ENCODE results near the gene PDE4B. TPM values are rescaled to one million over a fixed set of nuclear protein-coding genes. Genes with fewer than 3 reads are reported as not detected.

Gene PDE4B
- total and polyA plus RNA-seq, 12 donors: 1.2 to 14.9 (median 3.9) TPM

DNA sequence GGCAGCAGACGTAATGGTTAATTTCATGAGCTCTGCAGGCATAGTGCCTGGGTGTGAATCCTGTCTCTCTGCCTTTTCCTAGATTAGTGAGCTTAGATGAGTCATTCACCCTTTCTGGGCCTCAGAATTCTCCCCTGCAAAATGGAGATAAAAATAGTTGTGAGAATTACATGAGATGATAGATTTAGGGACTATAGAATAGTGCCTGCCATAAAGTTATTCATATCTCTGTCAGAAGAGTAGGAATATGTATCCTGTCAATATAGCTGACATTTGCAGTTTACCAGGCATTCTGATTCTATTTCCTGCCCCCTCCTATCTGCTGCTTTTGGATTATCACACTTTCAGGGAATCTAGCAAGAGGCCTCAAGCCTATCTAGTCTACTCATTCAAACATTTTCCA lies 112.0 kb downstream of the PDE4B start:
- 51 to 73% (median 65%) methylated on average over 1 of the region's 1 CpG for WGBS, 4 donors
- intact Hi-C loops (cut with DNase I): no loop called here
- no peak for TF ChIP-seq POLR2A (IDR thresholded peaks at IDR 0.05)
- TF ChIP-seq, protein P1, sequence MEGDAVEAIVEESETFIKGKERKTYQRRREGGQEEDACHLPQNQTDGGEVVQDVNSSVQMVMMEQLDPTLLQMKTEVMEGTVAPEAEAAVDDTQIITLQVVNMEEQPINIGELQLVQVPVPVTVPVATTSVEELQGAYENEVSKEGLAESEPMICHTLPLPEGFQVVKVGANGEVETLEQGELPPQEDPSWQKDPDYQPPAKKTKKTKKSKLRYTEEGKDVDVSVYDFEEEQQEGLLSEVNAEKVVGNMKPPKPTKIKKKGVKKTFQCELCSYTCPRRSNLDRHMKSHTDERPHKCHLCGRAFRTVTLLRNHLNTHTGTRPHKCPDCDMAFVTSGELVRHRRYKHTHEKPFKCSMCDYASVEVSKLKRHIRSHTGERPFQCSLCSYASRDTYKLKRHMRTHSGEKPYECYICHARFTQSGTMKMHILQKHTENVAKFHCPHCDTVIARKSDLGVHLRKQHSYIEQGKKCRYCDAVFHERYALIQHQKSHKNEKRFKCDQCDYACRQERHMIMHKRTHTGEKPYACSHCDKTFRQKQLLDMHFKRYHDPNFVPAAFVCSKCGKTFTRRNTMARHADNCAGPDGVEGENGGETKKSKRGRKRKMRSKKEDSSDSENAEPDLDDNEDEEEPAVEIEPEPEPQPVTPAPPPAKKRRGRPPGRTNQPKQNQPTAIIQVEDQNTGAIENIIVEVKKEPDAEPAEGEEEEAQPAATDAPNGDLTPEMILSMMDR (IDR thresholded peaks at IDR 0.05): no peak

DNA sequence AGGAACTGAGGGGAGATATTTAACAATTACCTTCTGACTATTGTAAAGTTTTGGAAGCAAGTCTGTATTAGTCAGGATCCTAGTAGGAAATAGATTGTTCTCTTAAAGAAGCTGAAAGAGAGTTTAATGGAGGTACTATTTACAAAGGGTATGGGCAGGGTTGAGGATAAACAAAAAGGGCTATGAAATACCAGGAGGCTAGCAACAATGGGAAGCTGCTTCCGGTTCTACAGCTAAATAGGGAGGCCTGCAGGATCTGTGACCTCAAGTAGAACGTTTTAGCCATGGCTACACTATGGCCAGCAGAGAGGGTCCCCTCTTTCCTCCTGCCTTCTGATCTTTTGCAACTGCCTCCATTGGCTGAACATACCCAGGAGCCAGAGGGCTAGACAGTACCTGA lies 117.7 kb downstream of the PDE4B start:
- Histone ChIP-seq H3K4me3 (no peak overlapping the region), H3K36me3 (replicated peaks in 1 of 2) (no peaks in the 10 kb centered on the region), H3K27me3 (peaks cover 5% of the 10 kb centered on the region), H3K4me1 (replicated peaks in 1 of 2) (no peaks in the 10 kb centered on the region), H3K27ac (no peak overlapping the region), H3K9me3 (replicated peaks in 1 of 3) (no peaks in the 10 kb centered on the region)
- no peak for TF ChIP-seq POLR2A (IDR thresholded peaks at IDR 0.05)
- TF ChIP-seq, protein P1 (IDR thresholded peaks at IDR 0.05): no peak
- intact Hi-C loops (cut with DNase I): no loop called here
- WGBS, 4 donors: 51 to 66% (median 59%) methylated on average over 2 of the region's 2 CpGs
- no peak for DNase-seq

More for the DNA sequence above, 112.0 kb downstream of the PDE4B start:
- H3K4me3 ChIP-seq: no peak overlapping the region
- no peak overlapping the region for H3K27ac ChIP-seq
- H3K27me3 ChIP-seq: peaks cover 5% of the 10 kb centered on the region
- no peaks in the 10 kb centered on the region for H3K36me3 ChIP-seq (replicated peaks in 1 of 2)
- DNase-seq: no peak
- H3K4me1 ChIP-seq (replicated peaks in 1 of 2): no peaks in the 10 kb centered on the region
- no peaks in the 10 kb centered on the region for H3K9me3 ChIP-seq (replicated peaks in 1 of 3)

DNA sequence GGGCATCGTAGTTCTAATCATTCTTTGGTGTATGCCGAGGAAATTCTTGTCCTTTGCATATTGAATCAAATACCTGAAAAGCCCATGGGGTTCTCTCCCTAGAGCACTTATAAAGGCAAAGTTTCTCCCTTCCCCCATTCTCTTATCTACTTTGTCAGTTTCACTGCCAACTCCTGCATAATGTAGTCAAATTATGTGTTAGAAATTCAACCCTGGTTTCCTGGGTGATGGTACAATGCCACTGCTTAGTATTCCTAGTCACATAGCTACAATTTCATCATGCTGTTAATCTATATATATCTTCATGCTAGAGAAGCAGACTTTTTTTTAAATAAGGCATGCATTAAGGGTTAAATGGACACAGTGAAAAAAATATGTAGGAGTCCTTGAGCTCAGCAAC lies 119.0 kb downstream of the PDE4B start:
- DNase-seq: no peak
- no peaks in the 10 kb centered on the region for H3K4me1 ChIP-seq (replicated peaks in 1 of 2)
- no peak overlapping the region for H3K27ac ChIP-seq
- H3K9me3 ChIP-seq (replicated peaks in 1 of 3): no peaks in the 10 kb centered on the region
- H3K4me3 ChIP-seq: no peak overlapping the region
- intact Hi-C loops (cut with DNase I): no loop called here
- TF ChIP-seq, protein P1 (IDR thresholded peaks at IDR 0.05): no peak
- no peak for TF ChIP-seq POLR2A (IDR thresholded peaks at IDR 0.05)
- 67 to 78% (median 70%) methylated on average over 2 of the region's 2 CpGs for WGBS, 4 donors
- H3K36me3 ChIP-seq (replicated peaks in 1 of 2): no peaks in the 10 kb centered on the region
- peaks cover 5% of the 10 kb centered on the region for H3K27me3 ChIP-seq

DNA sequence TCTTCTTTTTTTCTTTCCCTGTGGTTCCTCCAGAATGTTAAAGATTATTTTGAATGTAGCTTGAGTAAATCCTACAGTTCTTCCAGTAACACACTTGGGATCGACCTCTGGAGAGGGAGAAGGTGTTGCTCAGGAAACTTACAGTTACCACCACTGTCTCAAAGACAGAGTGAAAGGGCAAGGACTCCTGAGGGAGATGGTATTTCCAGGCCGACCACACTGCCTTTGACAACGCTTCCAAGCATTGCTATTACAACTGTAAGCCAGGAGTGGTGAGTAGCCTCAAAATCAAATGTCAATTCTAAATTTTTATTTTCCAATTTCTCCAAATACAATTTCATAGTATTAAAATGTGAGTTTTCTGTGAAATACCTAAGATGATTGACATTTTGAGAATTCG lies 125.9 kb downstream of the PDE4B start:
- WGBS, 4 donors: 47 to 62% (median 59%) methylated on average over 4 of the region's 4 CpGs
- intact Hi-C loops (cut with DNase I): no loop called here
- H3K36me3 ChIP-seq (replicated peaks in 1 of 2): no peaks in the 10 kb centered on the region

More for the DNA sequence above, 125.9 kb downstream of the PDE4B start:
- H3K4me3 ChIP-seq: no peak overlapping the region
- H3K4me1 ChIP-seq (replicated peaks in 1 of 2): no peaks in the 10 kb centered on the region
- no peak for DNase-seq
- no peak overlapping the region for H3K27ac ChIP-seq
- no peaks in the 10 kb centered on the region for H3K27me3 ChIP-seq
- no peaks in the 10 kb centered on the region for H3K9me3 ChIP-seq (replicated peaks in 1 of 3)
- no peak for TF ChIP-seq POLR2A (IDR thresholded peaks at IDR 0.05)
- TF ChIP-seq, protein P1 (IDR thresholded peaks at IDR 0.05): no peak
